ENCODE measurements around the gene PNCK.
A peak's percentile ranks its signal among the peaks of the same experiment; 100 is the strongest.
"Not testable (repeated sequence)": the region's sequence is repeated elsewhere in the genome, so short reads cannot be mapped to it uniquely, and the experiment has no call there.

The PNCK gene

GRCh38 chrX:153673428-153674218 is at the start of gene PNCK:
TSS of gene PNCK (minus strand) at chrX:153673813. CDS start at chrX:153673076, 737 bp downstream.
- DNase-seq (ENCODE audit: low read depth in 2 of 2): no peak

- no peak for DNase-seq (ENCODE audit: low read depth in 2 of 2)
Measured at GRCh38 chrX:153722704-153723350, 49.2 kb upstream of the PNCK start.

GRCh38 chrX:153719701-153720100 is 46.1 kb upstream of the PNCK start:
- DNase-seq (ENCODE audit: low read depth in 2 of 2): no peak

- no peak for DNase-seq (ENCODE audit: low read depth in 2 of 2)
Measured at GRCh38 chrX:153719238-153719637, 45.6 kb upstream of the PNCK start.

- DNase-seq (ENCODE audit: low read depth in 2 of 2): no peak
Measured at GRCh38 chrX:153717445-153717844, 43.8 kb upstream of the PNCK start.

- DNase-seq (ENCODE audit: low read depth in 2 of 2): no peak
Measured at GRCh38 chrX:153714256-153714655, 40.6 kb upstream of the PNCK start.

GRCh38 chrX:153709726-153710674 is 36.4 kb upstream of the PNCK start:
- no peak for DNase-seq (ENCODE audit: low read depth in 2 of 2)

GRCh38 chrX:153708415-153708814 is 34.8 kb upstream of the PNCK start:
- DNase-seq (ENCODE audit: low read depth in 2 of 2): peak; percentile 12 to 15

GRCh38 chrX:153707406-153707805 is 33.8 kb upstream of the PNCK start:
- no peak for DNase-seq (ENCODE audit: low read depth in 2 of 2)

GRCh38 chrX:153706799-153707198 is 33.2 kb upstream of the PNCK start:
- no peak for DNase-seq (ENCODE audit: low read depth in 2 of 2)

- DNase-seq (ENCODE audit: low read depth in 2 of 2): not testable (repeated sequence)
Measured at GRCh38 chrX:153705403-153706060, 31.9 kb upstream of the PNCK start.

GRCh38 chrX:153704631-153705402 is 31.2 kb upstream of the PNCK start:
- not testable (repeated sequence) for DNase-seq (ENCODE audit: low read depth in 2 of 2)

GRCh38 chrX:153704021-153704526 is 30.5 kb upstream of the PNCK start:
- no peak for DNase-seq (ENCODE audit: low read depth in 2 of 2)

GRCh38 chrX:153703036-153703370 is 29.4 kb upstream of the PNCK start:
- DNase-seq (ENCODE audit: low read depth in 2 of 2): no peak

GRCh38 chrX:153702336-153703035 is 28.9 kb upstream of the PNCK start:
- no peak for DNase-seq (ENCODE audit: low read depth in 2 of 2)

- no peak for DNase-seq (ENCODE audit: low read depth in 2 of 2)
Measured at GRCh38 chrX:153701706-153702105, 28.1 kb upstream of the PNCK start.

- no peak for DNase-seq (ENCODE audit: low read depth in 2 of 2)
Measured at GRCh38 chrX:153700967-153701366, 27.4 kb upstream of the PNCK start.

- DNase-seq (ENCODE audit: low read depth in 2 of 2): no peak
Measured at GRCh38 chrX:153700376-153700945, 26.8 kb upstream of the PNCK start.

- DNase-seq (ENCODE audit: low read depth in 2 of 2): not testable (repeated sequence)
Measured at GRCh38 chrX:153699784-153700371, 26.3 kb upstream of the PNCK start.

Data from fibroblast of skin of left biceps (primary cell).